H4 (cell line): Measurements from ENCODE around the gene CTU2. TPM values are rescaled to one million over a fixed set of nuclear protein-coding genes. Genes with fewer than 3 reads are reported as not detected.

Experiments used
- DNase-seq: peaks from one replicate; pipeline ENCODE4 v3.0.0-alpha.2; 2015; ENCODE audit warnings: low spot score
- total RNA-seq: library from RNA; depleted of rRNA; stranded (reverse); fragments of >200 nt; shearing (Covaris generic); gene quantifications from 2 replicates; pipeline ENCODE4 v1.2.3, GENCODE V29; 2014; rRNA removed

The CTU2 gene
- total RNA-seq, 1 experiment from 2014 or later: 12.6 TPM

- no peak for DNase-seq
These were observed 54.3 kb downstream of the CTU2 start for GRCh38 chr16:88760424-88761142.

- DNase-seq: no peak
These were observed 54.8 kb downstream of the CTU2 start for GRCh38 chr16:88761143-88761534.

GRCh38 chr16:88761830-88762229, 55.5 kb downstream of the CTU2 start:
- no peak for DNase-seq

GRCh38 chr16:88762258-88762870, 56.1 kb downstream of the CTU2 start:
- no peak for DNase-seq

- DNase-seq: no peak
These were observed 56.6 kb downstream of the CTU2 start for GRCh38 chr16:88762941-88763340.

- DNase-seq: no peak
These were observed 57.3 kb downstream of the CTU2 start for GRCh38 chr16:88763502-88764053.

- DNase-seq: no peak
These were observed 57.8 kb downstream of the CTU2 start for GRCh38 chr16:88764080-88764479.

- DNase-seq: no peak
These were observed 58.6 kb downstream of the CTU2 start for GRCh38 chr16:88764913-88765349.

Other genes with a start within 250 kb of the CTU2 start
- gene ZC3H18, start 136.1 kb upstream of the CTU2 start, total RNA-seq: 6.4 and 10.6 TPM in 2 replicates
- not detected in 2 replicates for gene IL17C, start 67.9 kb upstream of the CTU2 start, total RNA-seq
- not detected in 2 replicates for gene CYBA, start 55.5 kb upstream of the CTU2 start, total RNA-seq
- 28.1 and 41.5 TPM in 2 replicates for gene MVD, start 43.4 kb upstream of the CTU2 start, total RNA-seq
- 0.27 and 0.62 TPM in 2 replicates for gene SNAI3, start 20.0 kb upstream of the CTU2 start, total RNA-seq
- gene RNF166, start 95 bp upstream of the CTU2 start, total RNA-seq: 16.0 and 30.4 TPM in 2 replicates
- 35.6 and 47.1 TPM in 2 replicates for gene PIEZO1, start 78.7 kb downstream of the CTU2 start, total RNA-seq
- gene CDT1, start 97.3 kb downstream of the CTU2 start, total RNA-seq: 26.4 and 27.0 TPM in 2 replicates
- 401 and 554 TPM in 2 replicates for gene APRT, start 105.4 kb downstream of the CTU2 start, total RNA-seq
- gene GALNS, start 150.4 kb downstream of the CTU2 start, total RNA-seq: 18.2 and 22.7 TPM in 2 replicates
- gene TRAPPC2L, start 150.6 kb downstream of the CTU2 start, total RNA-seq: 50.7 and 54.2 TPM in 2 replicates
- gene PABPN1L, start 160.2 kb downstream of the CTU2 start, total RNA-seq: not detected in 2 replicates